H1 (cell line): ENCODE data around the gene SIPA1L3. TPM values are rescaled to one million over a fixed set of nuclear protein-coding genes. Genes with fewer than 3 reads are reported as not detected.

Experiments used
- CTCF ChIA-PET: fragments of 300-600 bp; sonication (Branson Sonifier 250); formaldehyde crosslinking; loops from one replicate; lab custom pipeline; 2021; ENCODE audit not compliant: partially characterized antibody; lab: Charles Lee
- POLR2A ChIA-PET: fragments of 300-600 bp; sonication (Branson Sonifier 250); formaldehyde crosslinking; loops from one replicate; lab custom pipeline; 2021; ENCODE audit warnings: inconsistent platforms; ENCODE audit not compliant: partially characterized antibody; lab: Charles Lee
- DNase-seq, 2 experiments: peaks; one replicate each; pipeline versions ENCODE4 v3.0.0 to v3.0.0-alpha.2; 2010 to 2022; ENCODE audit warnings: low spot score in 2 of 2, low read depth in 1 of 2, mixed read lengths in 1 of 2
- FAIRE-seq: peaks from 2 replicates; lab custom pipeline; 2011; peaks lifted over from hg19 to GRCh38; lab: Jason Lieb, UNC
- H2AFZ ChIP-seq: 2 replicates; pipeline ENCODE4 v1.8.1; 2012; ENCODE audit warnings: low read length, inconsistent platforms
- H2AK5ac ChIP-seq: 2 replicates; pipeline ENCODE4 v1.6.1; 2013; ENCODE audit warnings: low read depth, low read length
- H2BK120ac ChIP-seq: replicated peaks from 2 replicates; pipeline ENCODE3; 2013; ENCODE audit warnings: low read depth, low read length, inconsistent platforms
- H2BK12ac ChIP-seq: 2 replicates; pipeline ENCODE4 v1.6.1; 2013; ENCODE audit warnings: low read depth, low read length
- H2BK15ac ChIP-seq: 2 replicates; pipeline ENCODE4 v1.6.1; 2013; ENCODE audit warnings: low read length
- H2BK20ac ChIP-seq: 2 replicates; pipeline ENCODE4 v1.6.1; 2013; ENCODE audit warnings: low read length
- H2BK5ac ChIP-seq: 2 replicates; pipeline ENCODE4 v1.6.1; 2013; ENCODE audit warnings: low read depth, low read length
- H3K14ac ChIP-seq: 2 replicates; pipeline ENCODE4 v1.6.1; 2013; ENCODE audit warnings: inconsistent platforms; ENCODE audit not compliant: insufficient read length
- H3K18ac ChIP-seq: 2 replicates; pipeline ENCODE4 v1.6.1; 2013; ENCODE audit warnings: low read length; ENCODE audit errors: extremely low read depth
- H3K23ac ChIP-seq: 2 replicates; pipeline ENCODE4 v1.6.1; 2013; ENCODE audit warnings: inconsistent platforms; ENCODE audit not compliant: insufficient read length
- H3K23me2 ChIP-seq: 2 replicates; pipeline ENCODE4 v1.6.1; 2013; ENCODE audit warnings: low read depth, low read length
- H3K27ac ChIP-seq: 2 replicates; pipeline ENCODE4 v1.6.1; 2011; ENCODE audit warnings: low read depth, low read length, inconsistent platforms
- H3K27me3 ChIP-seq, 4 experiments: replicated peaks in 1 of 4; 1 replicate in 1 of 4; 2 replicates in 3 of 4; pipeline versions ENCODE4 v1.6.1 to v1.8.1; 2011 to 2013; ENCODE audit warnings: low read length in 3 of 4, mild to moderate bottlenecking in 3 of 4, inconsistent platforms in 2 of 4, mixed read lengths in 2 of 4, moderate library complexity in 1 of 4; ENCODE audit not compliant: control insufficient read depth in 3 of 4, insufficient read depth in 3 of 4; ENCODE audit errors: extremely low read depth in 1 of 4
- H3K36me3 ChIP-seq, 4 experiments: 2 replicates each; pipeline versions ENCODE4 v1.6.1 to v1.8.1; 2011 to 2013; ENCODE audit warnings: mild to moderate bottlenecking in 4 of 4, low read length in 3 of 4, moderate library complexity in 2 of 4, control low read depth in 1 of 4, inconsistent platforms in 1 of 4; ENCODE audit not compliant: insufficient read depth in 4 of 4, control insufficient read depth in 2 of 4
- H3K4ac ChIP-seq: replicated peaks from 2 replicates; pipeline ENCODE3; 2013; ENCODE audit warnings: low read length, low read depth, mixed read lengths, inconsistent platforms; ENCODE audit not compliant: insufficient read length
- H3K4me1 ChIP-seq, 4 experiments: replicated peaks in 1 of 4; 1 replicate in 1 of 4; 2 replicates in 3 of 4; pipeline versions ENCODE4 v1.6.1 to v1.8.1; 2011 to 2013; ENCODE audit warnings: low read length in 3 of 4, inconsistent platforms in 2 of 4, mixed read lengths in 1 of 4; ENCODE audit not compliant: insufficient read depth in 4 of 4, control insufficient read depth in 3 of 4
- H3K4me2 ChIP-seq, 2 experiments: 2 replicates each; pipeline versions ENCODE4 v1.6.1 to v1.8.1; 2011 to 2013; ENCODE audit warnings: low read depth in 2 of 2, low read length in 2 of 2, control low read depth in 1 of 2, inconsistent platforms in 1 of 2, mild to moderate bottlenecking in 1 of 2; ENCODE audit not compliant: insufficient read depth in 1 of 2
- H3K4me3 ChIP-seq, 4 experiments: fragments of 200-600, 300-600 bp in 1 of 4; sonication (generic), shearing (Covaris generic), sonication (Bioruptor Twin) in 1 of 4; 2 replicates each; pipeline versions ENCODE4 v1.5.1 to v1.8.1; 2011 to 2016; ENCODE audit warnings: low read length in 4 of 4, low read depth in 3 of 4, control low read depth in 2 of 4, inconsistent platforms in 2 of 4, mild to moderate bottlenecking in 2 of 4, mixed read lengths in 1 of 4, moderate library complexity in 1 of 4; ENCODE audit not compliant: insufficient read depth in 2 of 4; ENCODE audit errors: extremely low read depth in 1 of 4
- H3K56ac ChIP-seq: replicated peaks from 2 replicates; pipeline ENCODE3; 2013; ENCODE audit warnings: low read depth, mild to moderate bottlenecking, mixed read lengths, low read length, inconsistent platforms; ENCODE audit not compliant: insufficient read length
- H3K79me1 ChIP-seq: 2 replicates; pipeline ENCODE4 v1.6.1; 2013; ENCODE audit warnings: low read depth, low read length, control low read depth
- H3K79me2 ChIP-seq, 2 experiments: 2 replicates each; pipeline versions ENCODE4 v1.6.1 to v1.8.1; 2012 to 2013; ENCODE audit warnings: low read length in 2 of 2, mild to moderate bottlenecking in 2 of 2, inconsistent platforms in 1 of 2; ENCODE audit not compliant: insufficient read depth in 2 of 2, control insufficient read depth in 1 of 2
- H3K9ac ChIP-seq, 4 experiments: replicated peaks in 1 of 4; 1 replicate in 1 of 4; 2 replicates in 3 of 4; pipeline versions ENCODE4 v1.6.1 to v1.8.1; 2011 to 2013; ENCODE audit warnings: low read depth in 3 of 4, low read length in 3 of 4, control low read depth in 2 of 4, mild to moderate bottlenecking in 2 of 4, moderate library complexity in 2 of 4, inconsistent platforms in 1 of 4; ENCODE audit errors: extremely low read depth in 1 of 4
- H3K9me3 ChIP-seq, 2 experiments: 2 replicates each; pipeline versions ENCODE4 v1.6.1 to v1.8.1; 2012 to 2013; ENCODE audit warnings: mild to moderate bottlenecking in 2 of 2, moderate library complexity in 2 of 2, control low read depth in 1 of 2, inconsistent platforms in 1 of 2, low read depth in 1 of 2, low read length in 1 of 2, mixed read lengths in 1 of 2; ENCODE audit not compliant: insufficient read depth in 2 of 2
- H4K20me1 ChIP-seq, 2 experiments: replicated peaks in 1 of 2; 2 replicates each; pipeline versions ENCODE3 to v1.8.1; 2011 to 2013; ENCODE audit warnings: inconsistent platforms in 2 of 2, low read length in 2 of 2, mild to moderate bottlenecking in 1 of 2; ENCODE audit not compliant: insufficient read depth in 2 of 2, control insufficient read depth in 1 of 2
- H4K5ac ChIP-seq: 2 replicates; pipeline ENCODE4 v1.6.1; 2013; ENCODE audit warnings: low read length, low read depth, mixed read lengths, inconsistent platforms; ENCODE audit not compliant: insufficient read length
- H4K8ac ChIP-seq: 2 replicates; pipeline ENCODE4 v1.8.0; 2013; ENCODE audit warnings: mild to moderate bottlenecking, moderate library complexity, low read length, inconsistent platforms; ENCODE audit not compliant: insufficient read depth; ENCODE audit errors: extremely low read depth
- H4K91ac ChIP-seq: replicated peaks from 2 replicates; pipeline ENCODE3; 2013; ENCODE audit warnings: low read length, mixed read lengths, inconsistent platforms; ENCODE audit not compliant: insufficient read length
- BRCA1 ChIP-seq: IDR thresholded peaks from 2 replicates; pipeline ENCODE4 v1.6.1; 2012; ENCODE audit warnings: low read depth, low read length, improper control_type of control experiment
- CTBP2 ChIP-seq: IDR thresholded peaks from 2 replicates; pipeline ENCODE4 v1.7.0; 2011; ENCODE audit warnings: borderline replicate concordance, mild to moderate bottlenecking, moderate library complexity, mixed read lengths, low read length; ENCODE audit not compliant: insufficient read depth, insufficient read length
- HDAC2 ChIP-seq, 2 experiments: fragments of 300-600 bp in 1 of 2; sonication (generic) in 1 of 2; IDR thresholded peaks; 2 replicates each; pipeline ENCODE4 v1.6.1; 2011 to 2012; ENCODE audit warnings: low read depth in 2 of 2, low read length in 2 of 2, mild to moderate bottlenecking in 2 of 2, moderate library complexity in 2 of 2, borderline replicate concordance in 1 of 2, inconsistent platforms in 1 of 2
- KDM4A ChIP-seq: IDR thresholded peaks from one replicate; pipeline ENCODE4 v1.7.1; 2012; ENCODE audit warnings: low read depth, mild to moderate bottlenecking, moderate library complexity, low read length, inconsistent platforms; ENCODE audit not compliant: severe bottlenecking
- MAFK ChIP-seq: IDR thresholded peaks from 2 replicates; pipeline ENCODE4 v1.6.1; 2012; ENCODE audit warnings: low read depth, mild to moderate bottlenecking, improper control_type of control experiment, low read length
- MAX ChIP-seq: IDR thresholded peaks from 2 replicates; pipeline ENCODE4 v1.6.1; 2012; ENCODE audit warnings: inconsistent platforms
- WGBS, 2 experiments: shearing (Covaris generic) in 1 of 2; methylation state at CpG; one replicate each; pipeline versions ENCODE4 v1.1.6 to v1.1.7; 2013 to 2015; ENCODE audit warnings: low lambda C conversion rate in 2 of 2, mixed read lengths in 2 of 2, inconsistent platforms in 1 of 2, low coverage in 1 of 2, missing lambda C conversion rate in 1 of 2; ENCODE audit not compliant: insufficient replicate concordance in 2 of 2, insufficient coverage in 1 of 2, insufficient read length in 1 of 2; ENCODE audit errors: extremely low coverage in 1 of 2, missing lambda C conversion rate in 1 of 2; 5-methylcytosine and 5-hydroxymethylcytosine counted together
- polyA plus RNA-seq, 7 experiments: library from polyadenylated mRNA; depleted of rRNA in 3 of 7; stranded (reverse) in 5 of 7; unstranded in 2 of 7; fragments of >200 nt in 5 of 7; fragments of 200-250 nt in 2 of 7; gene quantifications; 1 replicate in 5 of 7; 2 replicates in 1 of 7; 4 replicates in 1 of 7; pipeline versions ENCODE4 v1.2.1 to v1.2.3, GENCODE V29; 2011 to 2013; ENCODE audit warnings: missing spikeins in 2 of 7, mixed read lengths in 2 of 7
- total RNA-seq: library from RNA; stranded (reverse); fragmentation: NEBNext Ultra II Directional; extraction: Animal tissue kit (Norgen Biotek cat#: 25700); gene quantifications from 2 replicates; pipeline ENCODE4 v1.2.1, GENCODE V29; 2021
- TF ChIP-seq, protein P1 (sequence below): IDR thresholded peaks from 2 replicates; pipeline ENCODE4 v1.6.1; 2012; ENCODE audit warnings: low read length, inconsistent platforms

SIPA1L3 gene
- total and polyA plus RNA-seq, 2 of the 8 experiments (the other 6 are each of a cell fraction or from before 2014, with no cell fraction given) = 15.0 to 54.9 TPM

DNA sequence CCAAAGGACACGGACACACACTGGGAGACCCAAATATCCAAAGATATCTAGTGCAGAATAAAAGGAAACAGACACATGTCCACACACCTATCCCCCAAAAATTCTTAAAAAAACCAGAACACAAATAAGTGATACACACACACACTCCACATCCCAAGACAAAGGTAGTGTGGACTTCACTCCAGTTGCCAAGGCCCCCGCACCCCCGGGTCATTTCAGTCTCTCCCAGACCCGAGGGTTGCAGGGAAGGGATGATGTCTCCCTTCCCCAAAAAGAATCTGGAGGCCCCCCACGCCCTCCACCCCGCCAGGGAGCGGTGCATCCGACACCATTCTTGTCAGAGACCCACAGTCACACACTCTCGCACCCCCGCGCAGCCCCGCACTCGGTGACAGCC lies 316.6 kb downstream of the SIPA1L3 start:
- H3K18ac ChIP-seq = no peak overlapping the region
- POLR2A ChIA-PET = no interaction called here
- H3K9ac ChIP-seq = no peak overlapping the region
- H2BK20ac ChIP-seq = no peak overlapping the region
- no peak for TF ChIP-seq MAX
- TF ChIP-seq KDM4A = no peak
- no peak for TF ChIP-seq MAFK
- TF ChIP-seq HDAC2 (IDR thresholded peaks at IDR 0.05; ENCODE audit: borderline replicate concordance in 1 of 2, low read depth in 2 of 2, low read length in 2 of 2) = no peak
- TF ChIP-seq, protein P1, sequence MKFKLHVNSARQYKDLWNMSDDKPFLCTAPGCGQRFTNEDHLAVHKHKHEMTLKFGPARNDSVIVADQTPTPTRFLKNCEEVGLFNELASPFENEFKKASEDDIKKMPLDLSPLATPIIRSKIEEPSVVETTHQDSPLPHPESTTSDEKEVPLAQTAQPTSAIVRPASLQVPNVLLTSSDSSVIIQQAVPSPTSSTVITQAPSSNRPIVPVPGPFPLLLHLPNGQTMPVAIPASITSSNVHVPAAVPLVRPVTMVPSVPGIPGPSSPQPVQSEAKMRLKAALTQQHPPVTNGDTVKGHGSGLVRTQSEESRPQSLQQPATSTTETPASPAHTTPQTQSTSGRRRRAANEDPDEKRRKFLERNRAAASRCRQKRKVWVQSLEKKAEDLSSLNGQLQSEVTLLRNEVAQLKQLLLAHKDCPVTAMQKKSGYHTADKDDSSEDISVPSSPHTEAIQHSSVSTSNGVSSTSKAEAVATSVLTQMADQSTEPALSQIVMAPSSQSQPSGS = no peak
- no peak for TF ChIP-seq BRCA1
- no peak for TF ChIP-seq CTBP2
- no peak overlapping the region for H2BK5ac ChIP-seq
- H3K27me3 ChIP-seq = peaks cover 0 to 5% (median 4%) of the 10 kb centered on the region in 4 experiments; a peak in 2 of 7 replicates
- H2BK12ac ChIP-seq = no peak overlapping the region
- H2AFZ ChIP-seq = no peak overlapping the region
- no peak overlapping the region for H3K4ac ChIP-seq
- peak overlapping the region; percentile 78 to 80 for H3K4me2 ChIP-seq
- H2BK120ac ChIP-seq = no peak overlapping the region
- H4K91ac ChIP-seq = no peak overlapping the region
- WGBS, 2 experiments = 50% methylated on average over 3 of the region's 13 CpGs; no CpG with 5 or more reads in 1 of the 2 experiments
- CTCF ChIA-PET = no interaction called here
- FAIRE-seq = no peak
- H3K23me2 ChIP-seq = peaks cover 10% of the 10 kb centered on the region
- H3K56ac ChIP-seq = no peak overlapping the region
- peaks cover 4% of the 10 kb centered on the region for H3K79me1 ChIP-seq
- H3K27ac ChIP-seq = no peak overlapping the region
- no peak overlapping the region for H4K8ac ChIP-seq
- no peak overlapping the region for H3K14ac ChIP-seq
- H2AK5ac ChIP-seq = no peak overlapping the region
- H4K20me1 ChIP-seq = peaks cover 0 to 5% of the 10 kb centered on the region in 2 experiments
- H3K36me3 ChIP-seq = no peaks in the 10 kb centered on the region
- H2BK15ac ChIP-seq = no peak overlapping the region; the same call in 1 of the 2 replicates
- H3K23ac ChIP-seq = no peak overlapping the region
- peaks cover 0 to 7% of the 10 kb centered on the region in 2 experiments; a peak in 2 of 4 replicates for H3K79me2 ChIP-seq
- peak overlapping the region; percentile 44 to 74 (median 52) for H3K4me3 ChIP-seq
- DNase-seq = no peak
- no peak overlapping the region for H4K5ac ChIP-seq
- no peaks in the 10 kb centered on the region for H3K9me3 ChIP-seq
- peaks cover 6 to 17% (median 14%) of the 10 kb centered on the region in 4 experiments for H3K4me1 ChIP-seq
